Caco-2 (cell line): ENCODE data around the gene SPECC1. TPM values are rescaled to one million over a fixed set of nuclear protein-coding genes. Genes with fewer than 3 reads are reported as not detected.

ENCODE experiments used
- BruUV-seq: library from RNA; stranded (reverse); fragments of 400-500 nt; replicated peaks from 2 replicates; lab custom pipeline; 2021; lab: Mats Ljungman, UMichigan
- CTCF ChIA-PET: fragments of 300-600 bp; sonication (Branson Sonifier 250); formaldehyde crosslinking; loops from one replicate; lab custom pipeline; 2022; ENCODE audit warnings: antibody characterized with exemption; lab: Charles Lee
- POLR2A ChIA-PET: fragments of 300-600 bp; sonication (Branson Sonifier 250); formaldehyde crosslinking; loops from one replicate; lab custom pipeline; 2022; ENCODE audit warnings: antibody characterized with exemption; lab: Charles Lee
- DNase-seq, 2 experiments: peaks; one replicate each; pipeline versions ENCODE4 v3.0.0 to v3.0.0-alpha.2; 2020 to 2022
- H3K27me3 ChIP-seq: replicated peaks from 2 replicates; pipeline ENCODE4 v1.6.0; 2011; ENCODE audit warnings: low read length; ENCODE audit not compliant: control insufficient read depth, insufficient read depth
- H3K36me3 ChIP-seq: 2 replicates; pipeline ENCODE4 v1.5.1; 2011; ENCODE audit warnings: low read length; ENCODE audit not compliant: control insufficient read depth, insufficient read depth
- H3K4me1 ChIP-seq: fragments of 250-450 bp; sonication (Bioruptor Pico); 2 replicates; pipeline ENCODE4 v1.5.1; 2020; ENCODE audit warnings: mild to moderate bottlenecking
- H3K4me3 ChIP-seq: 2 replicates; pipeline ENCODE4 v1.5.1; 2011; ENCODE audit warnings: low read depth, mild to moderate bottlenecking, control low read depth, low read length
- H3K9me3 ChIP-seq: fragments of 250-450 bp; sonication (Bioruptor Pico); 2 replicates; pipeline ENCODE4 v1.5.1; 2020; ENCODE audit warnings: mild to moderate bottlenecking, moderate library complexity
- H3K27ac Mint-ChIP-seq: one replicate; pipeline ENCODE4 v1.8.0; 2022; ENCODE audit warnings: mixed read lengths; ENCODE audit not compliant: unreplicated experiment
- H3K27me3 Mint-ChIP-seq: one replicate; pipeline ENCODE4 v1.8.0; 2022; ENCODE audit warnings: mixed read lengths; ENCODE audit not compliant: insufficient read depth, unreplicated experiment
- H3K36me3 Mint-ChIP-seq: one replicate; pipeline ENCODE4 v1.8.0; 2022; ENCODE audit warnings: mild to moderate bottlenecking, mixed read lengths; ENCODE audit not compliant: insufficient read depth, unreplicated experiment
- H3K4me1 Mint-ChIP-seq: one replicate; pipeline ENCODE4 v1.8.0; 2022; ENCODE audit warnings: low read depth, mixed read lengths; ENCODE audit not compliant: unreplicated experiment
- H3K4me3 Mint-ChIP-seq: one replicate; pipeline ENCODE4 v1.8.0; 2022; ENCODE audit warnings: mild to moderate bottlenecking, moderate library complexity, mixed read lengths; ENCODE audit not compliant: unreplicated experiment
- H3K9me3 Mint-ChIP-seq: one replicate; pipeline ENCODE4 v1.8.0; 2022; ENCODE audit warnings: mixed read lengths; ENCODE audit not compliant: unreplicated experiment
- CTCF ChIP-seq, 2 experiments: fragments of 200-600 bp in 1 of 2; IDR thresholded peaks; 1 replicate in 1 of 2; 2 replicates in 1 of 2; pipeline versions ENCODE4 v1.5.1 to v1.8.0; 2011 to 2022; ENCODE audit warnings: antibody characterized with exemption in 1 of 2, control low read depth in 1 of 2, inconsistent platforms in 1 of 2, low read depth in 1 of 2, low read length in 1 of 2, mild to moderate bottlenecking in 1 of 2, moderate library complexity in 1 of 2; ENCODE audit not compliant: insufficient read depth in 1 of 2, severe bottlenecking in 1 of 2, unreplicated experiment in 1 of 2
- intact Hi-C: fragments of 100-400 bp; cut with micrococcal nuclease; formaldehyde crosslinking; loops from one replicate; pipeline ENCODE4 v1.10.0; 2022; ENCODE audit not compliant: unreplicated experiment
- total RNA-seq: library from RNA; stranded (reverse); gene quantifications from 2 replicates; pipeline ENCODE4 v1.2.3, GENCODE V29; 2022

Gene SPECC1
- total RNA-seq, 1 experiment from 2014 or later = 123 TPM

- H3K27ac Mint-ChIP-seq = no peak overlapping the region
- no peaks in the 10 kb centered on the region for H3K36me3 Mint-ChIP-seq
- Histone ChIP-seq H3K9me3 (no peaks in the 10 kb centered on the region), H3K4me1 (no peaks in the 10 kb centered on the region), H3K27me3 (no peaks in the 10 kb centered on the region), H3K36me3 (no peaks in the 10 kb centered on the region), H3K4me3 (no peak overlapping the region)
- H3K9me3 Mint-ChIP-seq = no peaks in the 10 kb centered on the region
- H3K4me3 Mint-ChIP-seq = no peak overlapping the region
- no peak for TF ChIP-seq CTCF (IDR thresholded peaks at IDR 0.05; ENCODE audit: insufficient read depth in 1 of 2, low read depth in 1 of 2, low read length in 1 of 2, severe bottlenecking in 1 of 2, unreplicated experiment in 1 of 2)
- intact Hi-C loops = no loop called here
- no peaks in the 10 kb centered on the region for H3K4me1 Mint-ChIP-seq
- no peak for DNase-seq
- CTCF ChIA-PET = no interaction called here
- BruUV-seq = no TSS peak
- no peaks in the 10 kb centered on the region for H3K27me3 Mint-ChIP-seq
- POLR2A ChIA-PET = interaction anchor here (0.6 to 0.7 kb wide), 2 partner anchors 10 to 60 kb away, joined by 3 to 12 read pairs; no protein-coding TSS in a partner anchor
These were observed 136.4 kb downstream of the SPECC1 start for GRCh38 chr17:20145567-20145966.

GRCh38 chr17:20149251-20149650, 140.1 kb downstream of the SPECC1 start:
- Histone ChIP-seq H3K4me1 (no peaks in the 10 kb centered on the region), H3K9me3 (no peaks in the 10 kb centered on the region), H3K27me3 (no peaks in the 10 kb centered on the region), H3K36me3 (no peaks in the 10 kb centered on the region), H3K4me3 (no peak overlapping the region)
- H3K27me3 Mint-ChIP-seq = no peaks in the 10 kb centered on the region
- intact Hi-C loops = no loop called here
- CTCF ChIA-PET = no interaction called here
- H3K36me3 Mint-ChIP-seq = no peaks in the 10 kb centered on the region
- H3K4me3 Mint-ChIP-seq = no peak overlapping the region
- H3K4me1 Mint-ChIP-seq = no peaks in the 10 kb centered on the region
- BruUV-seq = no TSS peak
- no peaks in the 10 kb centered on the region for H3K9me3 Mint-ChIP-seq
- no peak for DNase-seq
- TF ChIP-seq CTCF (IDR thresholded peaks at IDR 0.05; ENCODE audit: insufficient read depth in 1 of 2, low read depth in 1 of 2, low read length in 1 of 2, severe bottlenecking in 1 of 2, unreplicated experiment in 1 of 2) = no peak
- POLR2A ChIA-PET = no interaction called here
- no peak overlapping the region for H3K27ac Mint-ChIP-seq

- Mint-ChIP-seq H3K4me3 (no peak overlapping the region), H3K4me1 (no peaks in the 10 kb centered on the region), H3K36me3 (peaks cover 7% of the 10 kb centered on the region), H3K27me3 (no peaks in the 10 kb centered on the region), H3K9me3 (no peaks in the 10 kb centered on the region), H3K27ac (no peak overlapping the region)
- no peaks in the 10 kb centered on the region for H3K36me3 ChIP-seq
- no peaks in the 10 kb centered on the region for H3K4me1 ChIP-seq
- no TSS peak for BruUV-seq
- no peaks in the 10 kb centered on the region for H3K27me3 ChIP-seq
- POLR2A ChIA-PET = no interaction called here
- CTCF ChIA-PET = no interaction called here
- TF ChIP-seq CTCF (IDR thresholded peaks at IDR 0.05; ENCODE audit: insufficient read depth in 1 of 2, low read depth in 1 of 2, low read length in 1 of 2, severe bottlenecking in 1 of 2, unreplicated experiment in 1 of 2) = no peak
- DNase-seq = no peak
- intact Hi-C loops = no loop called here
- H3K4me3 ChIP-seq = no peak overlapping the region
- no peaks in the 10 kb centered on the region for H3K9me3 ChIP-seq
These were observed 142.0 kb downstream of the SPECC1 start for GRCh38 chr17:20151174-20151573.
